SHP77 (cell line): ENCODE results near the gene KLF11.

Source experiments
- DNase-seq, 2 experiments: peaks; one replicate each; lab custom pipeline; 2025; lab: John Stamatoyannopoulos, UW

KLF11 gene

DNA sequence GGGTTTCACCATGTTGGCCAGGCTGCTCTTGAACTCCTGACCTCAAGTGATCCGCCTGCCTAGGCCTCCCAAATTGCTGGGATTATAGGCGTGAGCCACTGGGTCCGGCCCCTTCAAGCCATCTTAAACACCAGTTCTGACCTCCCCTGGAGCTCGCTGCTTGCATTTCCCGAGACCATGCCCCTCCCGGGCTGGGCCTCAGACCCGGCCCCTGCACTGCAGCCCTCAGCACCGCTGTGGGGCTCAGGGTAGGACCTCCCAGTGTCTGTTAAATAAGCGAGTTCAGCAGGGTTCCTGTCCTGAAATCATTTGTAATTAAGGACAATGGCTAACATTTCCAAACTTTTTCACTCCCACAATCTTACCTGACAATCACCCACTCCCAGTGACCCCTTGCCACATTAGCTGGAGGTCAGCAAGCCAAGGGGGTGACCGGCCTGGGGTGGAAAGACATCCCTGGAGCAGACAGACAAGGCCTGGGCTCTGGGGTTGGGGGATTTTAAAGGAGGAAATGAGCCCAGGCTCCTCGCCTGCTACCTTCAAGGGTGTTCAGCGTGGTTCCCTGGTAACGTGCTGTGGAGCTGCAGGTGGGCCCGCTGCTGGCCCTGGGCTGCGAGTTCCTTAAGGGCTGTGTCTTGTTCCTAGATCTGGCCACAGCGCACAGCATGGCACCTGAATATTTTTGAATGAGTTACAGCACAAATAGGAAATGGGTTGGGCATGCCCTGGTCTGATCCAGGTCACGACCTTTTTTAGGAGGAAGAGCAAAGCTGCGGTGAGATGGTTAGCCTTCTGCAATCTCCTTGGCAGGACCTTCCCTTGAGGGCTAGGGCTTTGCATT is 21.8 kb downstream of the KLF11 start:
- no peak for DNase-seq

- DNase-seq: no peak
Observed at GRCh38 chr2:10065773-10066055, 22.4 kb downstream of the KLF11 start.

GRCh38 chr2:10067330-10067729 is 24.0 kb downstream of the KLF11 start:
- no peak for DNase-seq

DNA sequence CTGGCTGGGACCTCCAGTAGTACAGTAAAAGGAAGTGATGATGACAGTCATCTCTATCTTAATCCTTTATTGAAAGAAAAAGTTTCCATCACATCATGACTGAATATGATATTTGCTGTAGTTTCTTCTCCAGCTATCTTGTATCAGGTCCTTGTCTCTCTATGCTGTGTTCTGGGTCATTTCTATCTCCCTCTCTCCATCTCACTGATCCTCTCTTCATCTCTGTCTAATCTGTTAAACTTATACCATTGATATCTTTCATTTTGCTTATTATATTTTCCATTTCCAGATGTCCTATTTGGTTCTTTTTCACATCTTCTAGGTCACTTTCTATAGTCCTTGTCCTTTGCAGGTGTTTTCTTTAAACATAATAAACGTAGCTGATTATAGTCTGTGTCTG is 24.5 kb downstream of the KLF11 start:
- DNase-seq: no peak

- no peak for DNase-seq
Observed at GRCh38 chr2:10071176-10071575, 27.8 kb downstream of the KLF11 start.

GRCh38 chr2:10071595-10071994 is 28.2 kb downstream of the KLF11 start:
- no peak for DNase-seq

- peak; percentile 93 to 96 for DNase-seq
Observed at GRCh38 chr2:10072656-10073480, 29.5 kb downstream of the KLF11 start.

DNA sequence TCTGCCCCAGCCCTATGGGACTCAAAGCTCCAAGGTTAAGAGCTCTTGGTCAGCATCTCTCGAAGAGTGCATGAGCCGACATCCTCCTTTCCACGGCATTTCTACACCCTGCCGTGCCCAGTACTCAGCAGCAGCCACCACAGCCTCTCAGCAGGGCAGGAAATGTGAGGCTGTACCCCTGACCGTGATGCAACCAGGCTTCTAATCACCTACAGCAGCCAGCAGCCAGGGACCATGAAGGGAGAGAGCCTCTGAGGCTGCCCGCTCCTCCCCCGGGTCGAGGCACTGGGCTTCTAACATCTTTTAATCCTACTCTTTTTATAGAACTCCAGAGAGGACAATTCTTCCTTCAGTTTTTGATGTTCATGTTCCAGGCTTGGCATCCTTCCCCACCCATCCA is 30.4 kb downstream of the KLF11 start:
- DNase-seq: no peak

- DNase-seq: no peak
Observed at GRCh38 chr2:10075101-10075500, 31.8 kb downstream of the KLF11 start.

- no peak for DNase-seq
Observed at GRCh38 chr2:10075571-10076209, 32.3 kb downstream of the KLF11 start.

- no peak for DNase-seq
Observed at GRCh38 chr2:10076511-10076910, 33.2 kb downstream of the KLF11 start.

DNA sequence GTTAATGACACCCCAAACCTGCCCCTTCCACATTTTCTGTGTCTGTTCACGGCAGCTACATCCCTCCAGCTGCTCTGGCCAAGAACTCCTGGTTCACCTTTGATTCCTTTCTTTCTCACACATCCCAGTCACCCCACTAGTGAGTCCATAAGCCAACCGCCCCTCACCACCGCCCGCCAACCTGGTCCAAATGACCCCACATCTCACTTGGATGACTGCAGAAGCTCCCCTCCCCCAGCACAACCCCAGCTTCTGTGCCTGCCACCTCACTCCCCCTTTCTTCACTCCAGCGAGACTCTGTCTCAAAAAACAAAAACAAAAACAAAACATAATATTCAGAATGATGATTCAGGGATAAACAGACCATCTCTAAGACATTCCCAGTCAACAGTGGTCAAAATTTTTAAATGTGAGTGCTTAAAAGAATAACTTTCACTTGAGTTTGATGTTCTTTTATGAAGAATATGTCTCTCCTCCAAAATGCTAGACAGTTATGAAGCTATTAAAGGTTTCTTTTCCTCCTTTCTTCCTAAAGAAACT is 33.7 kb downstream of the KLF11 start:
- DNase-seq: no peak

DNA sequence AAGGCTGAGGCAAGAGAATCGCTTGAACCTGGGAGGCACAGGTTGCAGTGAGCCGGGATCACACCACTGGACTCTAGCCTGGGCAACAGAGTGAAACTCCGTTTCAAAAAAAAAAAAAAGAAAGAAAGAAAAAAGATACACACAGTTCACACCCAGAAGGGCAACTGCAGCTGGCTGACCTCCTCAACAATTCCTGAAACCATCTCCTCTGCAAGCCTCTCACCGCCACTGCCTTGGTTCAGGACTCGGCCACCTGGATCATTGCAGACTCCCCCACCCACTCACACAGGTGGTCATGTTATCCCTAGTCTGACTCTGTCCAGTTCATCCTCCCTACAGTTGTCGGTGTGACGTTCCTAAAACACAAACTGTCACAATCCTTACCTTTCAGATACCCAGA is 34.7 kb downstream of the KLF11 start:
- DNase-seq: no peak

DNA sequence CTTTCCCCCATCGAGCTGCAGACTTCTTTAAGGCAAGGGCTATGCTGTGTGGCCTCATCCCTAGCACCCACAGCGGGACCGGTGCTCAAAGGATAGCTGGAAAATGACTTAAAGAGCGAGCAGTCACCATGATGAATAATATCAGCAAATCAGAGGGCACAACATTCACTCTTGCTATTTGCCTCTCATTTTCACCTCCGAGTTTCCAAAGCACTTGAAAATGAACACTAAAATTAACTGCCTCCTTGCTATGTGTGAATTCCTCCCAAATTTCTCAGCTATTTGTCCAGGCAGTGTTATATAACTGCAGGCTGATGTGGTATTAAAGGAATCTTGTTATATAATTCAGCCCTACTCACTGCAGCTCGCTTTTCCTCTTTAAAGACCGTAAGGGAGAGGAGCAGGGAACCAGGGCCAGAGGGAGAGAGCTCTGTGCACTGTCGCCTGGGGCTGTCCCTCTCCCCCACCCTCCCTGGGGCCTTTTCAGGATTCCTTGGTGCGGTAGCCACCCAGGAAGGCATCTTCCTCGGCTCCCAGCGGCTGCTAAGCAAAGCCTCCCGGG is 35.4 kb downstream of the KLF11 start:
- DNase-seq: no peak

DNA sequence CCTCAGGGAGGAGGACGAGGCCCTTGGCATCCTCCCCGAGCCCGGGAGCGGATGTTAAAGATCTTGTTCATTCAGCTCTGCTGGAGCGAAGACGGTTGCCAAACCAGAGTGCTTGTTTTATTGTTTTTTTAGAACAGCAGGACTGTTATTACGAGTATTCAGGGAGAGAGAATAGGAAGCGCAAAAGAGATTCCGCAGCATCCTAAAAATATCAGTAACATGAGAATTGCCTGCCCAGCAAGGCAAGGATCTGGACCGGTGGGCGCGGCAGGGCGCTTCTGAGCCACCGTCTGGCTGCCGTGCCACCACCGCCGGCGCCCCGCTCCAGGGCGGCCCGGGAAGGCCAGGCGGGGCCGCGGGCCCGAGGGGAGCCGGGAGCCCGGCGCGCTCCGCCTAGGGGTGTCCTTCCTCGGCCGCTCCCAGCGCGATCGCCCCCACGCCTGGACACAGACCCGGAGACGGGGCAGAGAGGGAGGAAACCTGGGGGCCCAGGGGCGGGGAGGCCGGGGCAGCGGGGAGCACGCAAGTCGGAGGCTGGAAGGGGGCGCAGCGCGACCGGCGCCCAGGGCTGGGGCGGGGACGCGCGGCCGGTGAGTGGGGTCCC is 36.0 kb downstream of the KLF11 start:
- DNase-seq: no peak

GRCh38 chr2:10079870-10080535 is 36.7 kb downstream of the KLF11 start, which contains the start of gene CYS1:
Gene CYS1, minus strand, starts transcription at chr2:10080411. Its CDS starts 188 bp downstream, at chr2:10080223.
- no peak for DNase-seq

- no peak for DNase-seq
Observed at GRCh38 chr2:10080536-10081304, 37.4 kb downstream of the KLF11 start.

DNA sequence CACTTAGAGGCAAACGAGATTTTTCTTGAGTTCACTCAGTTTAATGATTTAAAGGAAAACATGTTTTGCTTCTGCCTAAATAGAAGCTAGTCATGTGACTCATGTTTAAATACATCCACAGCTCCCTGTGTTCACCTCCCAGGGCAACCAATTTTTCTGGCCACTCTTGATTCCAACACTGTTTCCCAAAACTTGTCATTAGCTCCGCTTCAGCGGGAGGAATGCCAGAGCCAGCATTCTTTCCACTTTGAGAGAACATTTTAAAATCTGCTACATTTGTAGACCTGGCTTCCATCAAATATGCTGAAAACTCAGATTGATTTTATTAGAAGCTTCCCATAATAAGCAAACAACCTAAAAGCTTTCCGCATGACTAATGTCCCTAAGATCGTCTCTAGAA is 39.7 kb downstream of the KLF11 start:
- no peak for DNase-seq

- peak in 1 of 2 experiments; percentile 32 for DNase-seq
Observed at GRCh38 chr2:10083692-10084211, 40.4 kb downstream of the KLF11 start.

DNA sequence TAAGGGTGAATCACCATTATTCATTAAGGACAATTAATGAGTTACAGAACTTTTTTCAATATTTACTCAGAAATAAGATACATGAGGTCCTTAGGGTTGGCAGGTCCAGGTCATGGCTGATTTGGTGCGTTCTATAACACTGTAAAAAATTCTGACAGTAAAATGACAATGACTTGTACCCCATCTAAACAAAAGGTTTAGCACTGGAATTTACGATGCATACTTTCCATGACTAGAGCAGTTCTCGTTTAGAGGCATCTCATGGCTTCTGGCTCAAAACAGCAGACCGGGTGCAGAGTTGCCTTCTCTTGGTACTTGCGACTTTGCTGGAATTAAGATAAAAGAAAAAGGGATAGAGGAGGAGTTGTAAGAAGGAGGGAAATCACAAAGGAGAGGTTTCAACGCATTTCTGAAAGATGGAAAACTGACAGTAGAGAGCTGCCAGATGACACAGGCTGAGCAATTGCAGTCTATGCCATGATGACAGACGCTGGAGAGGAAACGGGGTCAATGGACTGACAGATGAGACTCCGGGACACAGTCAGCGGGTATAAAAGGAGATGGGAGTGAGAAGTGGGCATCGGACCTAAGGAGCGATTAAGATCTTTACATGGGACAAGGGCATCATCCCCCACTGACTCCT is 41.0 kb downstream of the KLF11 start:
- DNase-seq: no peak
